GM23338 (cell line): ENCODE results near the gene SEMA5A.

Experiments
- EZH2 ChIP-seq: fragments of 200-600 bp; sonication (generic); IDR thresholded peaks from one replicate; pipeline ENCODE4 v1.8.0; 2017; ENCODE audit warnings: antibody characterized with exemption, mild to moderate bottlenecking, low read depth; ENCODE audit not compliant: unreplicated experiment
- EZH2phosphoT487 ChIP-seq: fragments of 200-600 bp; sonication (generic); IDR thresholded peaks from one replicate; pipeline ENCODE4 v1.8.1; 2018; ENCODE audit warnings: antibody characterized with exemption; ENCODE audit not compliant: unreplicated experiment
- NANOG ChIP-seq: IDR thresholded peaks from 2 replicates; pipeline ENCODE4 v1.6.1; 2016; ENCODE audit warnings: antibody characterized with exemption, borderline replicate concordance
- POLR2AphosphoS5 ChIP-seq: IDR thresholded peaks from 2 replicates; pipeline ENCODE4 v1.6.1; 2016; ENCODE audit warnings: antibody characterized with exemption, low read depth
- STAT1 ChIP-seq: IDR thresholded peaks from one replicate; pipeline ENCODE4 v1.6.1; 2016; ENCODE audit warnings: antibody characterized with exemption; ENCODE audit not compliant: unreplicated experiment
- TF ChIP-seq, protein P1 (sequence below), 2 experiments: fragments of 200-600 bp in 1 of 2; sonication (generic) in 1 of 2; conservative IDR thresholded peaks; 2 replicates each; pipeline versions ENCODE4 v1.5.1 to v1.6.1; 2016 to 2017; ENCODE audit warnings: antibody characterized with exemption in 2 of 2, low read depth in 2 of 2, mild to moderate bottlenecking in 2 of 2, moderate library complexity in 1 of 2

DNA sequence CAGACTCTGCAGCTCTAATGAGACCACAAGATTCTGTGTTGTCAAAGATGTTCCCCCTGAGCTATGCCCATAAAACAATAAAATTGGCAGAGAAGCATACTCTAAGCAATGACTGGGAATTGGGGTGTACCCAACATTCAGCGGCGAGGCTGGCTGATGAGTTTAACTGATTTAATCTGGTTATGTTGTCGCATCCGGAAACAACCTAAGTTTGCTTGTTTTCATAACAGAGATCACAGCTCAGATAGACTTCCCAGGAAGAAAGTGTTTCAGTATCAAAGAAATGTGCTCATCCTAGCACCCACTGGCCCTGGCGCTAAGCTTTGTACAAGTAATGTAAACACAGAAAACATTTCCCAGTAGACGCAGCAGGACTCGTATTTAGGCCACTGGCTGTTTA, 7.4 kb downstream of the SEMA5A start:
- TF ChIP-seq, protein P1, sequence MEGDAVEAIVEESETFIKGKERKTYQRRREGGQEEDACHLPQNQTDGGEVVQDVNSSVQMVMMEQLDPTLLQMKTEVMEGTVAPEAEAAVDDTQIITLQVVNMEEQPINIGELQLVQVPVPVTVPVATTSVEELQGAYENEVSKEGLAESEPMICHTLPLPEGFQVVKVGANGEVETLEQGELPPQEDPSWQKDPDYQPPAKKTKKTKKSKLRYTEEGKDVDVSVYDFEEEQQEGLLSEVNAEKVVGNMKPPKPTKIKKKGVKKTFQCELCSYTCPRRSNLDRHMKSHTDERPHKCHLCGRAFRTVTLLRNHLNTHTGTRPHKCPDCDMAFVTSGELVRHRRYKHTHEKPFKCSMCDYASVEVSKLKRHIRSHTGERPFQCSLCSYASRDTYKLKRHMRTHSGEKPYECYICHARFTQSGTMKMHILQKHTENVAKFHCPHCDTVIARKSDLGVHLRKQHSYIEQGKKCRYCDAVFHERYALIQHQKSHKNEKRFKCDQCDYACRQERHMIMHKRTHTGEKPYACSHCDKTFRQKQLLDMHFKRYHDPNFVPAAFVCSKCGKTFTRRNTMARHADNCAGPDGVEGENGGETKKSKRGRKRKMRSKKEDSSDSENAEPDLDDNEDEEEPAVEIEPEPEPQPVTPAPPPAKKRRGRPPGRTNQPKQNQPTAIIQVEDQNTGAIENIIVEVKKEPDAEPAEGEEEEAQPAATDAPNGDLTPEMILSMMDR (conservative IDR thresholded peaks at IDR 0.05; ENCODE audit: low read depth in 2 of 2): no peak
- no peak for TF ChIP-seq POLR2AphosphoS5
- no peak for TF ChIP-seq NANOG
- TF ChIP-seq EZH2: no peak
- no peak for TF ChIP-seq EZH2phosphoT487
- no peak for TF ChIP-seq STAT1
